Measurements from ENCODE around the gene OLFML2A.
"Not testable (repeated sequence)": the region's sequence is repeated elsewhere in the genome, so short reads cannot be mapped to it uniquely, and the experiment has no call there.

Gene OLFML2A

DNA sequence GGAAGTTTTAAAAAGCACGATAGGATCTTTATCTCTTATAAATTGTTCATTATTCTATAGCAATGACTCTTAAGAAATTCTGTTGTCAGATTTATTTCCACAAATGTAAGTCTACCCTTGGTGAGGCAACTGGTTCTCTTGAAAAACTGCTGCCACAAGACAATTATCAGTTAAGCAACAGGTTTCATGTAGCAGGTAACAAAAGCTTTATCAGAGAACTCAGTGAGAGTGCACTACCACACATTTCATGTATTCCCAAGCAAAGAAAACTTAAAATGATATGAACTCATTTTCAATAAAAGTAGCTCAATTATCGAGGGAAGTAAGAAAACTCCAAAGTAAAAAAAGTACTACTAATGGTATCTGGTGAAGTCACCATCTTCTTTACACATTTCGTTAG, 15.2 kb upstream of the OLFML2A start:
- DNase-seq, result no peak

DNA sequence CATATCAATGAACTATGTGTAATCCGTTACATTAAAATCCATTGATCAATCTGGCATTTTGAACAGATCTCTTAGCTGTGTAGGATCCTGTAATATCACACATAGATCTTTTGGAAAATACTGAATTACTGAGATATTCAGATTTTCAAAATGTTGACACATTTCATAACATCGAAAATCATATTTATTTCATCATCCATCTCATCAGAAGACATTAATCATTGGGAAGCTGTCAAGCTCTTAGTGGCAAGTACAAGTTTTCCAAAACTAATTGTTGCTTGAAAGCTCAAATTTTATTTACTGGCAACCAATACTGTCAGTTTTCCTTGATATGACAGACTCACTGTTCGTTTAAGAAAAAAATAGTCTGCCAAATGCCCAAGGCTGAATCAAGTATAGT, 14.3 kb upstream of the OLFML2A start:
- no peak for DNase-seq

DNA sequence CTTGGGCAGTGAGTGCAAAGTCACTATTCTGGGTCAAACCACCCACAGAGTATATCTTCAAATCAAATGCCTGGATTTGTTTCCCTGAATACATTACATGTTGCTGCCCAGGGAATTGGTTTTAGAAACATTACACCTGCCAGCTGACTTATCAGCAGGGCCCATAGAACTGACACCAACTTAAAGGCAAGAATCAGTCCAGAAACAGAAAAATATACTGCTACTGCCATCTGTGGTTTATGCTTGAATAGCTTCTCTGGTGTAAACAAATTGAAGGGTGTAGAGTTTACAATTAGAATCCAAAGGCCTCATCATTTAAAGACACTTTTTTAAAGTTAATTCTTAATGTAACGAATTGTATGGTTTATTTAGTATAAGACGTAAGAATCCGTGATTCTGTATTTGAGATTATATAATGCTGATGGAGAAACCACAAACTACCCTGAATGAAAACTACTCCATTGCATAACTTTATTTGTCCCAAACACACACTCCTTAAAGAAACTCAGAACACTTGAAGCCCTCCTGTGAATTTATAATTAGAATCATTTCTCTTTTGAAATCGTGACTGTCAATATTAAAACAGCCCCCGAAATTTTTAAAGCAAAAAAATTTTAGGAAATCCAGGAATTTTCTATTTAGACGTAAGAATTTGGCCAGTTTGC, 12.0 kb upstream of the OLFML2A start:
- DNase-seq, result no peak

DNA sequence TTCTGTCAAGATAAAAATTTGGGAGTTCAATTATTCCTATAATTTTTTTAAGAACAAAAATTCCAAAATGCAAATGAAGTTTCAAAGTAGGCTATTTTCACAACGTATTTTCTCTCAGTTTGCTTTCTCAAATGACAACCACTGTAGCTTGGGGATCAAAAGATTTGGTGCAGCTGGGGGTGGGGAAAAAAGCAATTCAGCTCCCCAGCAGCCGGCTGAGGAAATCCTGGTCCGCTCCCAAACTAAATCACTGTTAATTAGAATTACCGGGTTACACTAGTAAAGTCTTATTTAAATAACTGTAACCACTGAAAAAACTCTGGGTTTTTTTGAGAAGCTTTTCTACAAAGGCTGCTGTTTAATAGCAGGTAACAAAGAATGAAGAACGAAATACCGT, 11.5 kb upstream of the OLFML2A start:
- no peak for DNase-seq

DNA sequence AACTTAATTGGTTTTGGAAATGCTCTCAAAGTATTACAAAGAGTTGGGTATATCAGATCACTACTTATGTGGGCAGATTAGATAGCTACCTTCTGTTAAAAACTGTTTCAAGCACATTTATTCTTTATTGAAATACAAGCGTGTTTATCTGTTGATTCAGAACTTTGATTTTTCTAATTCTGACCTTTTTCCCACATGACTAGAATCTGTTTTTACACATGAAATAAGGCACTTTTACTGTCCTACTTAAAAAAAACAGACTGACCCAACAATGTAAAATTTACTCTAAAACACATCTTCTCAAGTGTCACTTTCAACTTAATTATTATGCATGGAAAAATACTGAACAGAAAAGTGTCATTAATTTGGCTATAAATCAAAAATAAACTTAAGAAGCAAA, 10.6 kb upstream of the OLFML2A start:
- no peak for DNase-seq

DNA sequence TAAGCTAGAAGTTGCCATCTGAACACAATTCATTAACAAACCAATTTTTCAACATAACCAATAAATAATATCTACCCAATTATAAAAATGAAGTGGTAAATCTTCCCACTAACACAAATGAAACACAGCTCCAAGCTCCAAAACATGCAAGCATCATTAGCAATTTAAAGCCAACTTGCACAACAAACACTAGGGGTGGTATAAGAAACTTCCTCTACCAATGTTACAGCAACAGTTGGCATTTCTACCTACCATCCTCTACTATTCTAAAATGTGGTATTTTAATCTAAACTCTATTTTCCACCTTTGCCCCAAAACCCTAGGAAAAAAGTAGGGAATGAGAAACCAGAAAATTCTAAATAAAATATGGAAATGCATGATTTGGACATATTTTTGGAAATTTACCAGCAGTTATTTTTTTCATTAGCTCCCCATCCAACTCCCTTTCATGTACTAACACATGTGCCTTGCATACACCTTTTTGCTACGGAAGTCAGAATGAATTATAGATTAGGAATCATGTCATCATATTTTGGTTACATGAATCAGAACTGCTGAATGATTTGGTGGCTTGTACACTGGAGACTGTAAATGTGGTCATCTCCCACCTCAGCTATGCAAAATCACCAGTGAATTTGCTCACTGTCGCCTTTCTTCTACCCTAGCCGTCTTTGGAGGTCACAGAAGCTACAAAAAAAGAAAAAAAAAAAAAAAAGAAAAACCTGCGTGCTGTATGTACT, 9.9 kb upstream of the OLFML2A start:
- DNase-seq, result no peak

DNA sequence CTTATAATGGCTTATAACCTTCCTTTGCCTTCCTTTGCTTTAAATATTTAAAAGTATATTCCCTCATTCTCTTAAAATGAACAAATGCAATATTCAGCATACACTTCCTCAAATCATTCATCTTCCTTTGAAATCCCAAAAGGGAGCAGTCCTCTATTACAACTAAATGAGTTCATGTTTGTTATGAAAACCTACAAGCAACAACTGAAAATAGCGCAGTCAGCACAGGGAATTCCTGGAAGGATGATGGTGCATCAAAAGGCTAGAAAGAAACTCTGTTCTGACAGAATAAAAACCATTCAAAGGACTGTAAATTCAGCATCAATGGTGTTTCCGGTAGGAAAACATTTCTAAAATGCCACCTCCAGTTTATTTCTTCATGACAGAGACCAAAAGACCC, 9.1 kb upstream of the OLFML2A start:
- DNase-seq, result no peak

DNA sequence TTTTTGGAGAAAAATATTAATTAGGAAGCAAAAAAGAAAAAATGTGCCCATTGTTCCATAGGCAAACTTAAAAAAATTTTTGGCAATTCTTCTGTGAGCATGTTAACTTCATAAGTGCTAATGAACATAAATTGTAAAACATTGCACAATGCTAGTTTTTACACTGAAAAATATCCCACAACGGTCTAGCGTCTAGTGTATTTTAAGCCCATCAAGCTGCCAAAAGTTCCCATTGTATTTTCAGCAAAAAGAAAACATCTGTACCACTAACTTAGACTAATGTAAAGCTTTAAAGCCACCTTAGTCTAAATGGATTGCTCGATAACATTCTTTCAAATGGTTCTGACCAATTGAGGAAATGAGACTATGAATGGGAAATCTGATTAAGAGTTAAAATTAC, 8.6 kb upstream of the OLFML2A start:
- no peak for DNase-seq

DNA sequence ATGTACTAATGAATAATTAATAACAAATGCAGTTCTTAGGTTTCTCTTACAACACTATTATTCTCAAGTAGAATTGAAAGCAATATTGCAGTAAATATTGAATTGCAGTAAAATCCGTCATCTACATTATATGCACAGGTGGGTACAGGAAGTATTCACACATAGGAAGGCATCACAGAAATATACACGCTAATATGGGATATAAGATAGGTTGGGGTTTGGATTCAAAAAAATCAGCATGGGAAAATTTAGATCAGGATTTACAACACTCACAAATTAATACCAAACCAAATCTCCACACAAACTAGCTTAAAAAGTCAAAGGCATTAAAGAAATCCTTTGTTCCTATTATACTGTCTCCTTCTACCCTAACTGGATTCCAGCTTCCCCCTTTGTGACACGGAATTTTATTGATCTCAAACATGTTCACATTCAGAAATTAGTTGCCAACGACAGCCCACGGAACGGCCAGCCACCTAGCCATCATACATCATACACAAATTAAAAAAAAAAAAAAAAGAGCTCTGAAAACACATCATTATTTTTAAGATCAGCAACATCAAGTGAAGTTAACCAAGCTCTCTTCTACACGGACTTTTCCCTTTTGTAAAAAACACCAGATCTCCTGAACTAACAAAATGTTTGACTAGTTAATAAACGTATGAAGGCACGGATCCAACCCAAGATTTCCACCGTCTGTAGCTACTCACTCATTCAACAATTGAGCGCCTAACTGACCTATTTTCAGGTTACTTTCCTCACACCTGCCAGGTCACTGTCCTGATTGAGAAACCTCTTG, 8.0 kb upstream of the OLFML2A start:
- no peak for DNase-seq

DNA sequence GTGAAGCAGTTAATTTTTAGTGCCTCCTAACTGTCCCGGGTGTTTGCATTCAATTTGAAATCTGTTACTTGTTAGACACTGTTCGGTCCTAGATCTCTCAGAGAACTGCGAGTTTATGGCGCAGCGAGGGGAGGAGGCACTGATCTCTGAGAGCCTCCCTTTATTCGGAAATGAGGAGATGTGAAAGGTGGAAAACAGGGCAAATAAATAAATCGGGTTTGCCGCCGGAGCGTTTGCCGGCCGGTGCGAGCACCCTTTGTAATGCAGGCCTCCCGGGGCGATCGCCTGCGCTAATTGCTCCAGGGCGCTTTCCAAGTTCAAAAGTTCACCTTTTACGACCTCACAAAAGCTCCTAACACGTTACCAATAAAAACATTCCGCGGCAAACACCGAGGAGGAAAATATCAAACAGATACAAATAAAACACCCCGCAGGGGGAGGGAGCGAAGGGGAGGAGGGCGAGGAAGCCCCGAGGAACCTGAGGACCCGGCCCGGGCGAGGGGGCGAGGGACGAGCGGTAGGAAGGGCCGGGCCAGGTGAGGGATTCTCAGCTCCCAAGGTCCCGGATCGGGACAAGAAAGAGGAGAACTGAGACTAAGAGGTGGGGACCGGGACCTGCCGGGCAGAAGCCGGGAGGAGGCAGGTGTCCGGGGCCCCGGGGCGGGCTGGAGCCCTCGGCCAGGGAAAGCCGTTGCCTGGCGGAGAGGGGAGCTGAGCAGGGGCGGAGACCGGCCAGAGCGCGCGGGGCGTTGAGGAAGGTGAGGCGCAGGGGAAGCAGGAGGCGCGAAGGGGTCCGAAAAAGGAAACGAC, 7.2 kb upstream of the OLFML2A start:
- no peak for DNase-seq

DNA sequence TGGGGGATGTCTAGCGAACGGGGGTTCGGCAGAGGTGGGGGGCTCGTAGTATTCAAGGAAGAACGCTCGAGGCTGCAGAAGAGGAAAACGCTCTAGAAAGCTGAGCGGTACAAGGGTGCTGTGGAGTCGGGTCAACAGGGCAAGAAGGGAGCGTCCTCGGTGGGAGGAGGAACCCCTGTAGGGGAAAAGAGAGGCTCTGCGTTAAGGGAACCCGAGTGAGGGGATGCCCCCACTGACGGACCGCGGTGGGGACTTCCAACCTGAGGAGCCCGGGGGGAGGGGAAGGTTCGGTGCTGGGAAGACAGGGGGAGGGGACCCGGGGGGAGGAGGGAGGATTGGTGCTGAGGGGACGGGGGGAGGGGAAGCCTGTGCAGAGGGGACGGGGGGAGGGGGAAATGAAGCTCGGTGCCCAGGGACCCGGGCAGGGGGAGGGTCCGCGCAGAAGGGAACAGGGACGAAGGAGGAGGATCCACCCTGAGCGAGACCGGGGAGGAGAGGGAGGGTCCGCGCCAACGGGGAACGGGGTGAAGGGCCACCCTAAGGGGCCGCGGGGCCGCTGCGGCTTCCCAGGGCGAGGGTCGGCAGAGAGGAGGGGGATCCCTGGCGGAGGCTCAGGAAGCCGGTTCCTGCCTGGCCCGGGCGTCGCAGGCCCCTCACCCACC, 6.4 kb upstream of the OLFML2A start:
- no peak for DNase-seq

DNA sequence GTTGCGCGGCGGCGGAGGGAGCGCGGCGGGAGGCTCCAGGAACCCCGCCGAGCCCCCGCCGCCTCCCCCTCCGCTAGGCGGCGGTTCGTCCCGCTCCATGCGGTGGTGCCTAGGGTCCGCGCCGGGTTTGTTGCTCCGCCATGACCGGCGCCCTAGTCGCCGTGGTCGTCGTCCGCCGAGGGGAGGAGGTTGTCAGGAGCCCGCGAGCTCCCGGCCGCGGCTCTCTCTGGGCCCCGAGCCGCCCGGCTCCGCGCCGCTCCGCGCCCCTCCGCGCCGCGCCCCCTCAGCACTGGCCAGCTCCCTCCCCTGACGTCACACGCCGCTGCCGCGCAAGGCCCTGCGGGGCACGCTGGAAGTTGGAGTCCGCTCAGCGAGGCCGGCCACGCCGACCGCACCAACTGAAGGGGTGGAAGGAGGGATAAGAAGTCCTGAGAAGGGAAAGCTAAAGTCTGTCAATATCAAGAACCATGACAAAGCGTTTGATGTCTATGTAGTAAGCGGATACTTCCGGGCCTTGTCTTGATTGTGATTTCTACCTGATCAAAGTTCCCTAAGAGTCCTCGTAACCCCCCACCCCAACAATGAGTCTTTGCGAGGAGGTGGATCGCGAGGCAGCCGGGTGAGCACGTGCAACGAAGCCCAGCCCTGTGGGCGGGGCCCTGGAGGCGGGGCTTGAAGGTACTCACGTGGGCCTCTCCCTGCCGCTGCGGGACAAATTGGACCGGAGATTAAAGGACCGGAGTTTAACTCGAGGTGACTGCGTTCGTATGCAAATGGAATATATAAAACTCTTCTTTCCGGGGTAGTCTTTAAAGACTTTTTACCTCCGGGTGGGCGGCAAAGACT, 5.7 kb upstream of the OLFML2A start, which contains the start of gene NR6A1:
Gene NR6A1, minus strand, starts transcription at position 291 of the 846 bp plus-strand sequence.
- peak; percentile 95 for DNase-seq

DNA sequence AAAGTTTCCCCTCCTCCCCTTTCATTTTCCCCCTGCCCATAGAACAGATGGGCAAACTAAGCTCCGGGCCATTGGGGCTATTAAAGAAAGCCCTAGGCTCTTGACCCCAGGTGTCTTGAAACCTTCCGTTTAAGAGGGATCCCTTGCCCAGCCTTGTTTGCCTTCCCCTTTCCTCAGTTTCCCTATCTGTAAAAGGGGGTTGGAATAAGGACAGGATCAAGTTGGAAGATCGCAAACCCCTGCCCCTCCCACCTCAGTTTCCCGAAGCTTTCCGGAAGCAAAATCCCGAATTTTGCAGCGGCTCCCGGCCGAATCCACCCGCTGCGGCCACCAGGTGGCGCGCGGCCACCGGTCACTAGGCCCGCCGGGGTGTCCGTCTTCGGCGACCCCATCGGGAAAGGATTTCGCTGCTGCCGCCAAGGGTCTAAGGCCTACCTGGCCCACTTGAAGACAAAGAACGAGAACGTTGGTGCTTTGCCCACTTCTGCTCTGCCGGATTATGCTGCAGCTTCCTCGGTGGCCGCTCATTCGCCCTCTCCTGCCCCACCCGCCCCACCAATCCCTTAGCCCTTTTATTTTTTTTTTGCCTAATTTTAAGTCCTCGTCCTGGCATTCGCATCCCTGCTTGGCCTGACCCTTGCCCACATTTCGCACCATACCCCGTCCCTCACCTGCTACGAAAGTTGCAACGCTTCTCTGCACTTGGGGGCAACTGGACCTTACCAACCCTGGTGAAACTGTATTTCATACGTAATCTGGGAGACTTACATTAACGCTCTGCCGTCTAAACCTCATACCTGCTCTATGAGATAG, 4.9 kb upstream of the OLFML2A start:
- peak; percentile 71 for DNase-seq

DNA sequence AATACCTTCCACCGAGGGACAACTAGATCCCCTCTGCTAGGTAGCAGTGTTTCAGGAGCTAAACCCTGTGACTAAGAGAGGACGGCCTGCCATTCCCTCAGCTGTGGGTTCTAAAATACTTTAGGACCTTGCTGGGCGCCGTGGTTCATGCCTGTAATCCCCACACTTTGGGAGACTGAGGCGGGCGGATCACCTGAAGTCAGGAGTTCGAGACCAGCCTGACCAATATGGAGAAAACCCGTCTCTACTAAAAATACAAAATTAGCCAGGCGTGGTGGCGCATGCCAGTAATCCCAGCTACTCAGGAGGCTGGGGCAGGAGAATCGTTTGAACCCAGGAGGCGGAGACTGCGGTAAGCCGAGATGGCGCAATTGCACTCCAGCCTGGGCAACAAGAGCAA, 4.1 kb upstream of the OLFML2A start:
- DNase-seq, result not testable (repeated sequence)

DNA sequence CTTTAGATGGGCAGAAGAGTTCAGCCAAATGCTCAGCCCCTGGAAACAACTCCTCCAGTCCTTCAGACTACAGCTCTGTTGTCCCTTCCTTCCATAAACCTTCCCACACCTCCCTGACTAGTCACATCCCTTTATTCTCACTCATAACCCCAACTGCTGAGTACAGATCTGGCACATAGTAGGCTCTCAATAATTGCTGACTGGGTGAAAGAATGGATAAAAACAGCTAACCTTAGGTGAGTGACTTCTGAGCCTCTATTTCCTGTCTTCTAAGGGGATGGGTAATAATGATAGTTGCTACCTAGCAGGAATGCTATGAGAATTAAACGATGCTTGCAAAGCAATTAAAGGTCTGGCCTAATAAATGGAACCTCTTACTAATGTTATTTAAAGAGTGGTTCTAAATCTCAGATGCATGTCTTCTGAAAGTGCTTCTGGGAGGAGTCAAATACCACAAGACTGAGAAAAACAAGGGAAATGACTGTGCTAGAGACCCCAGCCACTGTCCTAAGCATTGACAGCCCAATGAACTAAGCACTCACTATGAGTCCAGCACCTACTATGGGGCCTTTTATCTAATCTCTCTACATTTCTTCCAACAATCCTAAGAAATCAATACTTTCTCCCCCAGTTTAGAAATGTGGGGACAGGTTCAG, 3.3 kb upstream of the OLFML2A start:
- no peak for DNase-seq

DNA sequence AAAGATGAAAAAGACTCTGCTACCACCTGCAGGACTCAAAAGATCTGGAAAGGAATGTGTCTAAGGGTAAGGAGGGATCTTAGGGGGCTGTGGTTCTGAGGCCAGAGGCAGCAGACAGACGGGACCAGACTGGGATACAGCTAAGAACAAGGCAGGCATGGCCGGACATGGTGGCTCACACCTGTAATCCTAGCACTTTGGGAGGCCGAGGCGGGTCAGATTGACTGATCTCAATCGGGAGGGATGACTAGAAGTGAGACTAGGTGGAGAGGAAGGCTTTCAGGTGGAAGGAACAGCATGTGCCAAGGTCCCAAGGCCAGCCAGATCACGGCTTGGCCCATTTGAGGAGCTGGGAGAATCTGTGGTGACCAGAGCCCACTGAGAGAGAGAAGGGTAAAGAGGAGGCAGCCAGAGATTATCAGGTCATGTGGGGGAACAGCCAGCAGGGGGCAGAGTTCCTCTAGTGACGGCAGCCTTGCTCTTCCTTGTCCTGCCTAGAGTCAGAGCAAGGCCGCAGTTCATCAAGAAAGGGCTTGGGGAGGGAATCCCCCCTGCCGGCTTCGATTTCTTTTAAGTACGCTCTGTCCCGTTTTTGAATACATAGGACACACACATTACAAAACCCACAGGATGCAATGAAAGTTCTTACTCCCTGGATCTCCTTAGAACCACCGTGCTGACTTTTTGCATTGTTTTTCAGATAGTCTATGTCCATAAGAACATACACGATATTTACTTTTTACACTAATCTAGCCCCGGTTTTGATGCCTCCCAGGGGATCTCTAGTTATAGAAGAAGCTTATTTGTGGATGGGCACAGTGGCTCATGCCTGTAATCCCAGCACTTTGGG, 2.6 kb upstream of the OLFML2A start:
- DNase-seq, result peak; percentile 75

DNA sequence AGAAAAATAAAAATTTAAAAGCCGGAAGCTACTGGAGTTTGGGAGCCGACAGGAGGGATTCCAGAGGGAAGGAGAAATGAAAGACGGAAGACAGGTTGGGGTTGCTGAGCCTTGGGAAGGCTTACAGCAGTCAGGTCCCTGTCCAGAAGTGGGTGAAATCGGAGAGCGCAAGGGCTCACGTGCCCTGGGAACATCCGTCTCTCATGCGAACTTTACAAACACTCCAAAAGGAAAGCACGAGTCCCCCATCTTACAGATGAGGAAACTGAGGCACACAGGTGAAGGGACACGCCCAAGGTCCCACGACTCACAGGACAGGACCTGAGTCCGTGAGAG, 347 bp upstream of the OLFML2A start:
- no peak for DNase-seq

DNA sequence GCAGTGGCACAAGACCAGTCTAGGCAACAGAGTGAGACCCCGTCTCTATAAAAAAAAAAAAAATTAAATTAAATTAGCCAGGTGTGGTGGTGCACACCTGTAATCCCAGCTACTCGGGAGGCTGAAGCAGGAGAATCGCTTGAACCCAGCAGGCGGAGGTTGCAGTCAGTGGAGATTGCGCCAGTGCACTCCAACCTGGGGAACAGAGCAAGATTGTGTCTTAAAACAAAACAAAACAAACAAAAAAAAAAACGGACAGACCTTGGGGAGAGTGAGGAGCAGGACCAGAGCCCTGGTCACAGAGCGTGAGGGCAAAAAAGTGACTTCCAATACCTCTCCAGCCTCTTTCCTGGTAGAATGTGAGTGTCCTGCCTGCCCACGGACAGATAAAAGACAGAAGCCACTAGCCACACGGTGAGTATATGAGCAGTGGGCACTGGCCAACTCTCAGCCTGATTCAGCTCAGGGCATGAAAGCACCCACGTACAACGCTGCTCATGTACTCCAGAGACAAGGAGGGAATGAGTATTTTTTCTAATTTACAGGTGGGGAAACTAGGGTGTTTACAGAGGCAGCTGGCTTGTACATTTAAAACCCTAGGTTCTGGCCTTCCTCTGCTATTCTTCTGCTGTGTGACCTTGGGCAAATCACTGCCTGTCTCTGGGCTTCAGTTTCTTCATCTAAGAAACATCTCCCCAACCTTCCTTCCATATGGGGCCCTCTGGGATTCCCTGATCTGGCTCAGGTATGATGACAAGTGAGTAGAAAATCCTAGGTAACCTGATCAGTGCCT, 1.8 kb downstream of the OLFML2A start:
- DNase-seq, result no peak
